SH-SY5Y (cell line): ENCODE data around the gene SH3TC2.

ENCODE experiments used
- GATA2 ChIP-seq: IDR thresholded peaks from 2 replicates; pipeline ENCODE4 v1.6.1; 2011; ENCODE audit warnings: mild to moderate bottlenecking, low read depth, low read length
- GATA3 ChIP-seq: IDR thresholded peaks from 2 replicates; pipeline ENCODE4 v1.6.1; 2011; ENCODE audit warnings: low read depth, mild to moderate bottlenecking, low read length, moderate library complexity

DNA sequence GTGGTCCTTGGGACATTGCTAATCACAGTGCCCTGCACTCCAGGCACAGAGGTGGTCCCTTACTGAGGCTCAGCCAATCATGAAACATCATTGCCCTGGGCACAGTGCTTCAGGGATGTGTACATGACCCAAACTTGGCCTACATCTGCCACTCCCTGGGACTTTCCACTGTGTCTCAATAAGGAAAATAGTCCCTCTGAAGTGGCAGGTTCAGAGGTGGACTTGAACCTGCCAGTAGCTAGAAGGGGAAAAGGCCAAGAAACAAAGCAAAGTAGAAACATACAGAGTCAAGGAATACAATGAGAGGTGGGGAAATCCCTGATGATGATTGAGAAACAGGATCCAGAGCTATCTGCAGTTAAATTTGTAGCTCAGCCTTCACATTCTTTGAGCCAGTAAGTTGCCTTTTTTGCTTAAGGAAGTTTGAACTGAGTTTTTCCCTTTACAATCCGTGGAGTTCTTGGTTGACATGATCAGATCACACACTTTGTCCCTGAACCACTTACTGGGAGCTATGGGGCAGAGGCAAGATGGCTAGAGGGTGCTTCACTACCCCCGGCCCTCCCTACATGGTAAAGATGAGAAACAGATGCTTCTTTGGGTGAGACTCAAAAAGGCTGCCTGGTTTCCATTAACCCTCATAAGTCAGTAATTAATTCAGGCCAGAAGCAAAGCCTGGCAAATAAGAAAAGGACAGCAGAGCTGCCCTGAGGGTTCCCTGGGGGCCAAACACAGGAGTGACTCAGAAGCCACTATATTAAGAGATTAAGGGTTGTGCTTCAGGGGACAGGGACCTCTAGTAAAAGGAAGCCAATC is 57.6 kb downstream of the SH3TC2 start:
- TF ChIP-seq GATA2 (peak; percentile 14; the same call in 1 of the 2 replicates), GATA3 (no peak)
